T-helper 2 cell treated with Interferon-gamma antibody and Interleukin-4, amounts not matched to agents 5 μg/mL and 100 μg/mL, for 36 hours (primary cell): ENCODE measurements around the gene SLC32A1.

Source experiments
- DNase-seq: peaks from one replicate; pipeline ENCODE4 v3.0.0; 2021; ENCODE audit warnings: low spot score
- H3K27ac Mint-ChIP-seq: one replicate; pipeline ENCODE4 v1.8.0; 2021; ENCODE audit warnings: mild to moderate bottlenecking, mixed read lengths
- H3K27me3 Mint-ChIP-seq: one replicate; pipeline ENCODE4 v1.8.0; 2021; ENCODE audit warnings: low read depth, mixed read lengths
- H3K36me3 Mint-ChIP-seq: one replicate; pipeline ENCODE4 v1.8.0; 2021; ENCODE audit warnings: low read depth, mixed read lengths
- H3K4me1 Mint-ChIP-seq: one replicate; pipeline ENCODE4 v1.8.0; 2021; ENCODE audit warnings: low read depth, mixed read lengths
- H3K4me3 Mint-ChIP-seq: one replicate; pipeline ENCODE4 v1.8.0; 2022; ENCODE audit warnings: mild to moderate bottlenecking, moderate library complexity, mixed read lengths
- H3K9me3 Mint-ChIP-seq: one replicate; pipeline ENCODE4 v1.8.0; 2021; ENCODE audit warnings: mixed read lengths

Gene SLC32A1

DNA sequence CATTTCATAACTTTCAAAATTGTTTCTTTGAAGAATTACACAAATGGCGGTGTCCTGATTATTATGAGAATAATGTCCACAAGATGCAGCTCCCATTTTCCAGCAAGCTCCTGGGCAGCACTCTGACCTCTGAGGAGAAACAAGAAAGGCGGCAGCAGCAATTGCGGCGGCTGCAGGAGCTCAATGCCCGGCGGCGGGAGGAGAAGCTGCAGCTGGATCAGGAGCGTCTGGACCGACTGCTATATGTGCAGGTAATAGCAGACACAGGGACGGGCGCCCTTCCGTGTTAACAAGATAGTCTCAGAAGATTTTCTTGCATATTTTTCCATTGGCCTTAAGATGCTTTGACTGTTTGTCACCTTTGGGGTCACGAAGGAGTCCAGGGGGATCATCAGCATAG is 30.6 kb downstream of the SLC32A1 start:
- H3K9me3 Mint-ChIP-seq = no peaks in the 10 kb centered on the region

DNA sequence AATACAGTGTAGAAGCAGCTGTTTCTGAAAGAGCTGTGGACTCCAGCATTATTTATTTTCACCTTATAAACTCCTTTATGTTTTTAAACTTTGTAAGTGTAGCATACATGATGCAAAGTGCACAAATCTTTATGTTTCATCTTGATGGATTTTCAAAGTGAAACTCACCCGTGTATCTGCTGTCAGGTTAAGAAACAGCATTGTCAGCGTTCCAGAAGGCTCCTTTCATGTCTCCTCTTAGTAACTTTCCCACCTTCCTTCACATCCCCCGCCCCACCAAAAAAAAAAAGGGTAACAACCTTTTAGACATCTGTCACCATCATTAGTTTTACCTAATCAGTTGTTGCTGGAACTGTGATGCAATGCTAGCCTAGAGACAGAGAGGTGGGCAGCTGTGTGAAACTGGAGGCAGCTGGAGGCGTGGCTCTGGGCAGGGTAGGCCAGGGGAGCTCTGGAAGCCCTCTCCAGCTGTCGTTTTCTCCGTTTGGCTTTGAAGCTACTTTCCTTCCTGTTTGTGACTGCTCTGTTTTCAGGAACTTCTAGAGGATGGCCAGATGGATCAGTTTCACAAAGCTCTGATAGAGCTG is 31.1 kb downstream of the SLC32A1 start:
- Mint-ChIP-seq H3K27ac (no peak overlapping the region), H3K4me3 (no peak overlapping the region), H3K36me3 (peaks cover 21% of the 10 kb centered on the region), H3K4me1 (peaks cover 2% of the 10 kb centered on the region), H3K27me3 (no peaks in the 10 kb centered on the region), H3K9me3 (no peaks in the 10 kb centered on the region)
- DNase-seq = no peak

More for the DNA sequence above, 30.6 kb downstream of the SLC32A1 start:
- Mint-ChIP-seq H3K4me1 (peaks cover 6% of the 10 kb centered on the region), H3K27me3 (no peaks in the 10 kb centered on the region), H3K36me3 (peaks cover 22% of the 10 kb centered on the region), H3K4me3 (no peak overlapping the region), H3K27ac (no peak overlapping the region)
- no peak for DNase-seq

DNA sequence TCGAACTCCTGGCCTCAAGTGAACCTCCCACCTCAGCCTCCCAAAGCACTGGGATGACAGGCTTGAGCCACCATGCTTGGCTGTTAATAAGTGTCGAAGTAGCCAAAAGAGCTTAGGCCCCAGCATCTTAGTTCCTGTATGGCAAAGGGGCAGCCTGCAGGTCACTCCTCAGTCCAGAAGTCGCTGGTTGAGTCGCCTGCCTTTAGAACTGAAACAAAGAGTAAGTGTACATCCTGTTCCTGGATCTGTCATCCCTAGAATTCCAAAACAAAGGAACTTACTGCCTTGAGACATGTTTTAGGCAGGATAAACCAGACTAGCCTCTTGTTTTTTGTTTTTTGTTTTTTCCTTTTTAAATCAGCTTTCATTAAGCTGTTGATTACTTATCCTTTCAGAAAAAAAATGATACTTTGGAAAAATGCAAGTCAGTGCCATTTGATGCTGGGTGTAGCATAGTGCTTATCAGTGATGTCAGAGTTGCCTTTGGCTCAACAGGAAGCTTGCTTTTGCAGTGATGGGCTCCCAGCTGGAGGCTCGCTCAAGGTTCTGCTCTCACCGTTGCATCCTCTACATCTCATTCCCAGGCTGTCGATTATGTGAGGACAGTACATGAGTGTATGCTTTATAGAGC is 33.0 kb downstream of the SLC32A1 start:
- H3K4me3 Mint-ChIP-seq = no peak overlapping the region
- no peaks in the 10 kb centered on the region for H3K9me3 Mint-ChIP-seq
- DNase-seq = no peak
- H3K36me3 Mint-ChIP-seq = peaks cover 29% of the 10 kb centered on the region
- no peaks in the 10 kb centered on the region for H3K27me3 Mint-ChIP-seq
- H3K27ac Mint-ChIP-seq = no peak overlapping the region
- H3K4me1 Mint-ChIP-seq = no peaks in the 10 kb centered on the region

DNA sequence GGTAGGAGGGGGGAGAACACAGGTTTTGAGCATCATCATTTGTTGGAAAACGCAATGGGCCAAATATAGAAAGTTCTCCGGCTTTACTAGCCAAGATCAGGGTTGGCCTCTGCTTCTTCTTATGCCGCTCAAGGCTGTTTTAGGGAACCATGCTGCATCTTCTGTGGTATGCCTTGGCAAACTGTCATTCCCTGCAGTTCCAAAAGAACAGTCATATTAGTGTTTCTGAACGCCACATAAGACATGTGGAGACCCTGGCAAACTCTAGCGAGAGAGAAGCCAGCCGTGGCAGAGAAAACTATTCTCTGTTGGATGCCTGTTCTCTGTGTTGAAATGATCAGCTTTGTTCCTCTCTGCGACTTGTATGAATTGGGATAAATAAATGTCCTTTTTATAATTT is 34.8 kb downstream of the SLC32A1 start:
- Mint-ChIP-seq H3K9me3 (no peaks in the 10 kb centered on the region), H3K27me3 (no peaks in the 10 kb centered on the region), H3K4me3 (no peak overlapping the region), H3K4me1 (peaks cover 9% of the 10 kb centered on the region), H3K27ac (no peak overlapping the region), H3K36me3 (peaks cover 32% of the 10 kb centered on the region)
- no peak for DNase-seq

DNA sequence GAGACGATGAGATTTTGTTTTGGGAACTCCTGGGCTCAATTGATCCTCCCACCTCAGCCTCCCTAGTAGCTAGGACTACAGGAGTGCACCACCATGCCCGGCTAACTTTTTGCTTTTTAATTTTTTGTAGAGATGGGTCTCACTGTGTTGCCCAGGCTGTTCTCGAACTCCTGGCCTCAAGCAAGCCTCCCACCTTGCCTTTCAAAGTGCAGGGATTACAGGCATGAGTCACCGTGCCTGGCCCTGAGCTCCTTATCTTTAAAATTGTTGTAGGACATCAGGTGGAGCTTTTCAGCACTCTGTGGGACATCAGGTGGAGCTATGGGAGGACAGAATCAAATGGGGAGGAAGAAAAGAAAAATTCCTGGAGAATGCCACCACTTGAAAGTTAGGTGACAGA is 36.7 kb downstream of the SLC32A1 start:
- no peaks in the 10 kb centered on the region for H3K9me3 Mint-ChIP-seq
- no peak overlapping the region for H3K4me3 Mint-ChIP-seq
- H3K4me1 Mint-ChIP-seq = peaks cover 14% of the 10 kb centered on the region
- H3K27me3 Mint-ChIP-seq = no peaks in the 10 kb centered on the region
- DNase-seq = no peak
- H3K36me3 Mint-ChIP-seq = peaks cover 36% of the 10 kb centered on the region
- H3K27ac Mint-ChIP-seq = no peak overlapping the region

DNA sequence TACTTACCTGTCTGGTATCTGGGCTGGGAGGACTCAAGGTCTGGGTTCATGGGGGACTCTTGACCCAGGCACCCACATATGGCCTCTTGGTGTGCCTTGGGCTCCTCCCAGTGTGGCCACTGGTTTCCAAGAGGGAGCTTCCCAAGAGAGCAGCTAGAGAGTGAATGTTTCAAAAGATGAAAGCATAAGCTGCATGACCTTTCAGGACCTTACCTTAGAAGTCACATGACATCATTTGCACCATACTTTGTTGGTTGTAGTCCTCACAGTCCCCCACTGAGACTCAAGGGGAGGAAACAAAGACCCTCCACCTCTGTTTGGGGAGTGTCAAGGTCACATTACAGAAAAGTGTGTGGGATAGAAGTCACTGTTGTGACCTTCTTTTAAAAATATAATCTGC is 37.9 kb downstream of the SLC32A1 start:
- H3K9me3 Mint-ChIP-seq = no peaks in the 10 kb centered on the region
- no peak overlapping the region for H3K27ac Mint-ChIP-seq
- H3K4me1 Mint-ChIP-seq = peaks cover 14% of the 10 kb centered on the region
- no peaks in the 10 kb centered on the region for H3K27me3 Mint-ChIP-seq
- no peak for DNase-seq
- H3K4me3 Mint-ChIP-seq = no peak overlapping the region
- peaks cover 38% of the 10 kb centered on the region for H3K36me3 Mint-ChIP-seq

DNA sequence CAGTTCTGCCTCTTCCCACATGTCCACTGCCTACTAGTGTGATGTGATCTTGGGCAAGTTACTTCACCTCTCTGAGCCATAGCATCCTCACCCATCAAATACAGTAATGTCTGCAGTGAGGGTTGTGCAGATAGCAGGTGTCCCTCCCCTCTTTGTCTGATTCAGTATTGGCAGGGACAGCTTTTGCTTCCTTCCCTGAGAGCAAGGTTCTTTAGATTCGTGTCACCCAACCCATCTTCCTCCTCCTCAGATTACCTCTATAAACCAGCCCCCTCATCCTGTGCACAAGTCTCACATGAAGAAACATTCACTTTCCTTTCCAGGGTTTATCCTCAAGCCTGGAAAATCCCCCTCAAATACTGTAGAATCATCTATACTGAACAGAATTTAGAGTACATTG is 39.3 kb downstream of the SLC32A1 start:
- DNase-seq = no peak
- Mint-ChIP-seq H3K4me1 (peaks cover 14% of the 10 kb centered on the region), H3K9me3 (no peaks in the 10 kb centered on the region), H3K27ac (no peak overlapping the region), H3K36me3 (peaks cover 42% of the 10 kb centered on the region), H3K27me3 (no peaks in the 10 kb centered on the region), H3K4me3 (no peak overlapping the region)

DNA sequence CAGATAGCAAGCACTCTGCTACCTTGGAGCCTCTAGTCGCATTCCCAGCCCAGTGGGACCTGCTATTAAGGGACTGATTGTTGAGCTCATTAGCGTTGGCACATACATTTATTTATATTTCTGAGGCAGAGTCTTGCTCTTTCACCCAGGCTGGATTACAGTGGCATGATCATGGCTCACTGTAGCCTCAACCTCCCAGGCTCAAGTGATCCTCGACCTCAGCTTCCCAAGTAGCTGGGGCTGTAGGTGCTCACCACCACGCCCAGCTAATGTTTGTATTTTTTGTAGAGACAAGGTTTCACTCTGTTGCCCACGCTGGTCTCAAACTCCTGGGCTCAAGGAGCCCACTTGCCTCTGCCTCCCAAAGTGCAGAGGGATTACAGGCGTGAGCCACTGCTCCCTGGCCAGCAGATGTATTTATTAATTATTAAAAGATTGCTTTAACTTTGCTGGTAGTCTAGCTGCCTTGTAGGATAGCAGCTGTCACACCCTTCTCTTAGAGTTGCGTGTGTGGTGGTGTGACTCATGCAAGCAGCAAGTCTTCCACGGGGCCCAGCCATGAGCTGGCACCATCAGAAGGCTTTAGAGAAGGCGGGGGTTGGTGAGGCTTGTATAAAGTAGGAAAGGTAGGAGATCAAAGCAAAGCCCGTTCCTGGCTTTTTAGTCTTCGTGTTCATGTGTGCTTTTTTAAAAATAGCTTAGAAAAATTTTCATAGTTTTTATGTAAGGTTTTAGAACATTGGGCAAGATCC is 40.5 kb downstream of the SLC32A1 start:
- Mint-ChIP-seq H3K4me3 (no peak overlapping the region), H3K9me3 (no peaks in the 10 kb centered on the region), H3K36me3 (peaks cover 40% of the 10 kb centered on the region), H3K27ac (peak overlapping the region; percentile 72), H3K4me1 (peaks cover 14% of the 10 kb centered on the region), H3K27me3 (no peaks in the 10 kb centered on the region)
- peak; percentile 45 for DNase-seq

DNA sequence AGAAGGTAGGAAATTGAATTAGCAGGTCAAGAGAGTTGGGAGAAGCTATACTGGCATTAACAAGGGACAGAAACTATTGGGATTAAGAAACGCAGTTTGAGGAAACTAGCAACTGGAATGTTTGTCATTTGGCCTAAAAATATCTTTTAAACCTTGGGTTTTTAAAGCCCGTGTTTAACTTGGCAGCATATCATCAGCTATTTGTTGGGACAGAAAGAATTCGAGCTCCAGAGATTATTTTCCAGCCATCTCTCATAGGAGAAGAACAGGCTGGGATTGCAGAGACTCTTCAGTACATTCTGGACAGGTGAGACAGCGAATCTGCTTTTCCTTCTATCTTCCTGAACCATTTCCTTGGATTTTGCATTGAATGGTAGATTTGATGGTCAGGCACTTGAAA is 41.8 kb downstream of the SLC32A1 start:
- Mint-ChIP-seq H3K36me3 (peaks cover 33% of the 10 kb centered on the region), H3K4me1 (peaks cover 14% of the 10 kb centered on the region), H3K4me3 (no peak overlapping the region), H3K9me3 (no peaks in the 10 kb centered on the region), H3K27ac (no peak overlapping the region), H3K27me3 (no peaks in the 10 kb centered on the region)
- no peak for DNase-seq

DNA sequence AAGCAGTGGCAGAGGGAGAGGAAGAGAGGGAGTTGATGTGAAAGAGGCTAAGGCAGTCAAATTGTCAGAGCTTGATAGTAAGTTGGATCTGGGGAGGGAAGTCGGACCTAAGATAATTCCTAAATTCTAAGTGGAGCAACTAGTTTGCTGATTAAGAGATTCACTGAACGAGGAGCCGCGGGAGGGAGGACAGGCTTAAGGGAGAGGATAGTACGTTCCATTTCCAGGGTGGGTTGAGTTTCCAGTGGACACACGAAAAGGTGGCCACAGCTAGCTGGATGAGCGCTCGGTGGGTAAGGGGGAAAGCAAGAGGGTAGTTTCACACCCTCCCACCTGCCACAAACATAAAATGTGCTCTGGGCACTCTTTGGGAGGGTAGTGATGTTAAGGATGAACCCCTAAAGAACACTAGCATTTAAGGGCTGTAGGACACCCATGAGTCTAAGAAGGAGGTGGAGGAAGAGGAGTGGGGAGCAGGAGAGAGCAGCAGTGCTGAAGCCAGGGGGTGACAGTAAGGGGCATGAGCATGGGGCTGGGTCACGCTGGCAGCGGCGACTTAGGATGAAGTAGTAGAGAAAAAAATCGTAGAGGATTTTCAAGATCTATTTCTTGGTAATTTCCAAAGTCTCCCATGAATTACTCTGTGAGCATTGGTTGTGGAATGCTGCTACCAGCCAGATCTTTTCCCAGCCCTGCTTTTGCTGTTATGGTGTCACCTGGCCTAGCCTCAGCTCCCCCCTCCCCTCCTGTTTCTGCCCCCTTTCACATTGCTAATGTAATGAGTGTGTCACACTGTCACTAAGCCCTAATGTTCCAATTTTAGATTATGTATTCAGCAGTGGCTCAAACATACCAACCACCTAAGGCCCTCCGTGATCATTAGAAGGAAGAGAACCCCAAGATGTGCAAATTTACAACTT is 45.4 kb downstream of the SLC32A1 start:
- Mint-ChIP-seq H3K36me3 (peaks cover 42% of the 10 kb centered on the region), H3K4me3 (no peak overlapping the region), H3K9me3 (peaks cover 9% of the 10 kb centered on the region), H3K27me3 (no peaks in the 10 kb centered on the region), H3K4me1 (peaks cover 4% of the 10 kb centered on the region), H3K27ac (no peak overlapping the region)
- no peak for DNase-seq

DNA sequence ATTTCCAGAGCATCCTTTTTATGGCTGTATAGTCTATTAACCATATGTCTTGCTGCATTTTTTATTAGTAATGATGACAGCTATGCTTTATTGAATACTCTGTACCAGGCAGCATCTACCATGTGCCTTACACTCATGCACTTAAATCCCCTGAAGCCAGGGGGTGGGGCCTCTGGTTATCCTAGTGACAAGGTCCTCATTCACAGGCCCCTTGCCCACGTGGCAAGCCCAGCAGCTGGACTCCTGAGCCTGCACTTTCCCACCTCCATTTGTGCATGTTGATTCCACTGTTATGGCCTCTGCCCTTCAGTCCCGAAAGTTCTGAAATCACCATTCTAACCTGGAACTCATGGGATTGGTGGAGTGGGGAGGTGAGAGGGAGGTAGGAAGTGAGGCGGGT is 46.3 kb downstream of the SLC32A1 start:
- no peak overlapping the region for H3K27ac Mint-ChIP-seq
- no peak overlapping the region for H3K4me3 Mint-ChIP-seq
- H3K27me3 Mint-ChIP-seq = no peaks in the 10 kb centered on the region
- H3K9me3 Mint-ChIP-seq = peaks cover 12% of the 10 kb centered on the region
- H3K4me1 Mint-ChIP-seq = peaks cover 1% of the 10 kb centered on the region
- peaks cover 41% of the 10 kb centered on the region for H3K36me3 Mint-ChIP-seq
- no peak for DNase-seq

DNA sequence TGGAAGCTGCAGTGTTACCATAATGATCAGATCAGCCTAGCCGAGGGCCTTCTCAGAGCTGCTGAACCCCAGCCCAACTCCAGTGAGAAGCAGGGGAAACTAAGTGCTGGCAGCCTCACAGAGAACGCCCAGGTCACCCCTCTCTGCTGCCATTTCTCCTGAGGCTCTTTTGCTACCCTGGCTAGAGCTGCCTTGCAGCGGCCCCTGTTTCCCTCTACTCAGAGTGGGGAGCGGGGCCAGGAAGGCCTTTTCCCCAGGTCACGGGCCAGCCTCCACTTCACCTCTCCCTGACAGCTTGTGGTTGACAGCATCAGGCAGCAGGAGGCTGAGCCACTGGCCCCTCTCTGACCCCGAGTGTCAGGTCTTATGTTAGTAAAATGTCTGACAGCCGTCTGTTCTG is 46.7 kb downstream of the SLC32A1 start:
- H3K27me3 Mint-ChIP-seq = no peaks in the 10 kb centered on the region
- H3K27ac Mint-ChIP-seq = no peak overlapping the region
- H3K9me3 Mint-ChIP-seq = peaks cover 12% of the 10 kb centered on the region
- peaks cover 38% of the 10 kb centered on the region for H3K36me3 Mint-ChIP-seq
- peaks cover 1% of the 10 kb centered on the region for H3K4me1 Mint-ChIP-seq
- H3K4me3 Mint-ChIP-seq = no peak overlapping the region
- DNase-seq = no peak

DNA sequence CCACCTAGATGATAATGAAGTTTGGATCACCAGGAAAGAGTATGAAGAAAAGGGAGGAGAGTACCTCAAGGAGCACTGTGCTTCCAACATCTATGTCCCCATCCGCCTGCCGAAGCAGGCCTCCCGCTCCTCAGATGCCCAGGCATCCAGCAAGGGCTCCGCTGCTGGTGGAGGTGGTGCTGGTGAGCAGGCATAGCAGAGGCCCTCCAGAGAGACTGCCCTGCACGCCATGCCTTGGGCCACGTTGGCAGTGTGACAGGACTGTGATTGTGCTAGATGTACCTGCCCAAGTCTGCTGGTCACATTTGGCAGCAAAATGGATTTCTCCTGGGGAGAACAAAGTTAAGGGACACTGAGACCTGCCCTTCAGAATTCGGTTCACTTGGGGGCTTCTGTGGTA is 47.3 kb downstream of the SLC32A1 start:
- peaks cover 38% of the 10 kb centered on the region for H3K36me3 Mint-ChIP-seq

DNA sequence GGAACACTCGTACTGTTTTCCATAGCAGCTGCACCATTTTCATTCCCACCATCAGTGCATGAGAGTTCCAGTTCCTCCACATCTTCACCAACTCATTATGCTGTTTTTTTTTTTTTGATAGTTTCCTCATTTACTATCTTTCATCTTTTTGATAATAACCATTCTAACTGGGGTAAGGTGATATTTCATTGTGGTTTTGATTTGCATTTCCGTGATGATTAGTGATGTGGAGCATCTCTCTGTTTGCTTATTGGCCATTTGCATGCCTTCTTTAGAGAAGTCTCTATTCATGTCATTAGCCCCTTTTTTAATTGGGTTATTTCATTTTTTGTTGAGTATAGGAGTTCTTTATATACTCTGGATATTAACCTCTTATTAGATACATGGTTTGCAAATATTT is 49.9 kb downstream of the SLC32A1 start:
- Mint-ChIP-seq H3K27me3 (no peaks in the 10 kb centered on the region), H3K36me3 (peaks cover 31% of the 10 kb centered on the region), H3K4me3 (no peak overlapping the region), H3K4me1 (peaks cover 1% of the 10 kb centered on the region), H3K27ac (no peak overlapping the region), H3K9me3 (peaks cover 12% of the 10 kb centered on the region)
- no peak for DNase-seq

More for the DNA sequence above, 47.3 kb downstream of the SLC32A1 start:
- no peak for DNase-seq
- H3K27ac Mint-ChIP-seq = no peak overlapping the region
- peaks cover 1% of the 10 kb centered on the region for H3K4me1 Mint-ChIP-seq
- peaks cover 12% of the 10 kb centered on the region for H3K9me3 Mint-ChIP-seq
- H3K27me3 Mint-ChIP-seq = no peaks in the 10 kb centered on the region
- no peak overlapping the region for H3K4me3 Mint-ChIP-seq
